Measurements from ENCODE around the gene AHCYL2. TPM values are rescaled to one million over a fixed set of nuclear protein-coding genes. Genes with fewer than 3 reads are reported as not detected.

AHCYL2 gene
- total RNA-seq, 1 donor from 2014 or later: 26.0 TPM

GRCh38 chr7:129376778-129377700, 152.2 kb downstream of the AHCYL2 start:
- TF ChIP-seq CTCF (IDR thresholded peaks at IDR 0.05; ENCODE audit: unreplicated experiment): no peak
- H3K9me3 Mint-ChIP-seq (ENCODE audit: low read depth): no peaks in the 10 kb centered on the region
- H3K27ac Mint-ChIP-seq: no peak overlapping the region
- H3K4me3 Mint-ChIP-seq (ENCODE audit: low read depth): no peak overlapping the region
- H3K36me3 Mint-ChIP-seq (ENCODE audit: insufficient read depth): no peaks in the 10 kb centered on the region
- peaks cover 11% of the 10 kb centered on the region for H3K4me1 Mint-ChIP-seq (ENCODE audit: low read depth)
- no peaks in the 10 kb centered on the region for H3K27me3 Mint-ChIP-seq
- no peak for DNase-seq (ENCODE audit: low spot score, unreplicated experiment)

GRCh38 chr7:129381710-129382484, 157.1 kb downstream of the AHCYL2 start:
- H3K27me3 Mint-ChIP-seq: no peaks in the 10 kb centered on the region
- no peak for DNase-seq (ENCODE audit: low spot score, unreplicated experiment)
- H3K4me3 Mint-ChIP-seq (ENCODE audit: low read depth): no peak overlapping the region
- H3K36me3 Mint-ChIP-seq (ENCODE audit: insufficient read depth): peaks cover 2% of the 10 kb centered on the region
- H3K4me1 Mint-ChIP-seq (ENCODE audit: low read depth): no peaks in the 10 kb centered on the region
- no peaks in the 10 kb centered on the region for H3K9me3 Mint-ChIP-seq (ENCODE audit: low read depth)
- H3K27ac Mint-ChIP-seq: no peak overlapping the region
- TF ChIP-seq CTCF (IDR thresholded peaks at IDR 0.05; ENCODE audit: unreplicated experiment): no peak

GRCh38 chr7:129383542-129384132, 158.8 kb downstream of the AHCYL2 start:
- H3K9me3 Mint-ChIP-seq (ENCODE audit: low read depth): no peaks in the 10 kb centered on the region
- H3K4me3 Mint-ChIP-seq (ENCODE audit: low read depth): no peak overlapping the region
- H3K27me3 Mint-ChIP-seq: no peaks in the 10 kb centered on the region
- no peak for TF ChIP-seq CTCF (IDR thresholded peaks at IDR 0.05; ENCODE audit: unreplicated experiment)
- no peak for DNase-seq (ENCODE audit: low spot score, unreplicated experiment)
- H3K4me1 Mint-ChIP-seq (ENCODE audit: low read depth): peaks cover 4% of the 10 kb centered on the region
- H3K27ac Mint-ChIP-seq: no peak overlapping the region
- peaks cover 2% of the 10 kb centered on the region for H3K36me3 Mint-ChIP-seq (ENCODE audit: insufficient read depth)

GRCh38 chr7:129385116-129385515, 160.3 kb downstream of the AHCYL2 start:
- no peak for TF ChIP-seq CTCF (IDR thresholded peaks at IDR 0.05; ENCODE audit: unreplicated experiment)
- no peak for DNase-seq (ENCODE audit: low spot score, unreplicated experiment)
- Mint-ChIP-seq H3K27me3 (no peaks in the 10 kb centered on the region), H3K27ac (no peak overlapping the region), H3K4me3 (ENCODE audit: low read depth) (no peak overlapping the region), H3K4me1 (ENCODE audit: low read depth) (peaks cover 4% of the 10 kb centered on the region), H3K9me3 (ENCODE audit: low read depth) (no peaks in the 10 kb centered on the region), H3K36me3 (ENCODE audit: insufficient read depth) (peaks cover 3% of the 10 kb centered on the region)

- Mint-ChIP-seq H3K36me3 (ENCODE audit: insufficient read depth) (peaks cover 3% of the 10 kb centered on the region), H3K27ac (no peak overlapping the region), H3K9me3 (ENCODE audit: low read depth) (no peaks in the 10 kb centered on the region), H3K27me3 (no peaks in the 10 kb centered on the region), H3K4me1 (ENCODE audit: low read depth) (peaks cover 4% of the 10 kb centered on the region), H3K4me3 (ENCODE audit: low read depth) (no peak overlapping the region)
- TF ChIP-seq CTCF (IDR thresholded peaks at IDR 0.05; ENCODE audit: unreplicated experiment): no peak
- no peak for DNase-seq (ENCODE audit: low spot score, unreplicated experiment)
Observed at GRCh38 chr7:129385598-129385997, 160.8 kb downstream of the AHCYL2 start.
